Measurements from ENCODE around the gene ATP1A3.

GRCh38 chr19:42005504-42005903 is 11.5 kb upstream of the ATP1A3 start:
- TF ChIP-seq SP1 (CRISPR knock-in tag; conservative IDR thresholded peaks at IDR 0.05) (no peak), PRRX2 (CRISPR knock-in tag; IDR thresholded peaks at IDR 0.05) (no peak), CTCF (IDR thresholded peaks at IDR 0.05) (no peak), E2F4 (CRISPR knock-in tag; IDR thresholded peaks at IDR 0.05; ENCODE audit: borderline replicate concordance, low read depth) (no peak), MYBL2 (CRISPR knock-in tag; IDR thresholded peaks at IDR 0.05) (no peak), FOXK1 (CRISPR knock-in tag; IDR thresholded peaks at IDR 0.05) (no peak), ZBTB21 (CRISPR knock-in tag; IDR thresholded peaks at IDR 0.05; ENCODE audit: borderline replicate concordance) (no peak)

All from WTC11 (cell line).